IMR-90 (cell line): ENCODE results near the gene TANGO2.

ENCODE experiments used
- CHD1 ChIP-seq: IDR thresholded peaks from 2 replicates; pipeline ENCODE4 v1.6.1; 2012; ENCODE audit warnings: low read depth, low read length, improper control_type of control experiment
- CTCF ChIP-seq: conservative IDR thresholded peaks from 2 replicates; pipeline ENCODE4 v1.5.1; 2012; ENCODE audit warnings: mild to moderate bottlenecking, low read depth, low read length, improper control_type of control experiment
- MXI1 ChIP-seq: IDR thresholded peaks from 2 replicates; pipeline ENCODE4 v1.6.1; 2012; ENCODE audit warnings: low read depth, mild to moderate bottlenecking, low read length, moderate library complexity, borderline replicate concordance
- RFX5 ChIP-seq: IDR thresholded peaks from 2 replicates; pipeline ENCODE4 v1.8.0; 2012; ENCODE audit warnings: low read depth, mild to moderate bottlenecking, low read length, moderate library complexity
- SMC3 ChIP-seq: fragments of 150-350 bp; IDR thresholded peaks from 2 replicates; pipeline ENCODE4 v1.6.1; 2016; ENCODE audit warnings: low read depth, mild to moderate bottlenecking, antibody characterized with exemption, low read length, moderate library complexity
- USF2 ChIP-seq: fragments of 150-350 bp; IDR thresholded peaks from 2 replicates; pipeline ENCODE4 v1.6.1; 2017; ENCODE audit warnings: mild to moderate bottlenecking, antibody characterized with exemption, low read length, low read depth

GRCh38 chr22:19994851-19995610 is 25.9 kb upstream of the TANGO2 start:
- TF ChIP-seq CTCF (no peak), MXI1 (no peak), RFX5 (no peak), USF2 (no peak), CHD1 (no peak), SMC3 (no peak)
